Measurements from ENCODE around the gene IQSEC1. TPM values are rescaled to one million over a fixed set of nuclear protein-coding genes. Genes with fewer than 3 reads are reported as not detected.

IQSEC1 gene
- total and polyA plus RNA-seq, 7 experiments from 2014 or later = 21.1 to 163 (median 70.2) TPM

DNA sequence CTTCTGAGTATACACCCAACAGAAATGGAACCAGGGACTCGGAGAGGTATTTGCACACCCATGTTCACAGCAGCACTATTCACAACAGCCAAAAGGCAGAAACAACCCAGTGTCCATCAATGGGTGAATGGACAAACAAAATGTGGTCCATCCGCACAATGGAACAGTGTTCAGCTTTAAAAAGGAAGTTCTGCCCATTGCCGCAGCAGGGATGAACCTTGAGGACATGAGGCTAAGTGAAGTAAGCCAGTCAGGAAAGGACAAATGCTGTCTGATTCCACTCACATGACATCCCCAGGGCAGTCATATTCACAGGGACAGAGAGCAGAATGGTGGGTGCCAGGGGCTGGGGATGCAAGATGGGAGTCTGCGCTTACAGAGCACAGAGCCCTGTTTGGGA is 7.5 kb downstream of the IQSEC1 start:
- H3K36me3 Mint-ChIP-seq = peaks cover 0 to 8% (median 0%) of the 10 kb centered on the region in 5 donors
- intact Hi-C loops (cut with micrococcal nuclease) = no loop called here
- peaks cover 14 to 50% (median 28%) of the 10 kb centered on the region in 7 donors for H3K4me1 Mint-ChIP-seq
- Histone ChIP-seq H3K4me3 (ENCODE audit: low read length) (no peak overlapping the region), H3K27me3 (ENCODE audit: control insufficient read depth in 2 of 2, insufficient read depth in 2 of 2, low read length in 2 of 2) (no peaks in the 10 kb centered on the region), H3K36me3 (ENCODE audit: control insufficient read depth in 2 of 3, insufficient read depth in 3 of 3, low read length in 3 of 3) (no peaks in the 10 kb centered on the region), H3K9me3 (ENCODE audit: control insufficient read depth in 2 of 3, low read length in 3 of 3) (no peaks in the 10 kb centered on the region), H3K4me1 (ENCODE audit: control insufficient read depth in 2 of 2, insufficient read depth in 2 of 2, low read length in 2 of 2) (peaks cover 24 to 25% of the 10 kb centered on the region in 2 donors), H3K27ac (ENCODE audit: low read depth, low read length) (no peak overlapping the region)
- no peaks in the 10 kb centered on the region for H3K9me3 Mint-ChIP-seq
- DNase-seq = no peak
- no peak overlapping the region for H3K4me3 Mint-ChIP-seq
- ChIA-PET CTCF (interaction anchor here (0.6 kb wide), 1 partner anchor 200 kb away, joined by 4 read pairs; no protein-coding TSS in a partner anchor), POLR2A (no interaction called here)
- H3K27me3 Mint-ChIP-seq = no peaks in the 10 kb centered on the region
- ATAC-seq = no peak
- peak overlapping the region in 5 of 9 donors; percentile 9 to 75 (median 69) for H3K27ac Mint-ChIP-seq

DNA sequence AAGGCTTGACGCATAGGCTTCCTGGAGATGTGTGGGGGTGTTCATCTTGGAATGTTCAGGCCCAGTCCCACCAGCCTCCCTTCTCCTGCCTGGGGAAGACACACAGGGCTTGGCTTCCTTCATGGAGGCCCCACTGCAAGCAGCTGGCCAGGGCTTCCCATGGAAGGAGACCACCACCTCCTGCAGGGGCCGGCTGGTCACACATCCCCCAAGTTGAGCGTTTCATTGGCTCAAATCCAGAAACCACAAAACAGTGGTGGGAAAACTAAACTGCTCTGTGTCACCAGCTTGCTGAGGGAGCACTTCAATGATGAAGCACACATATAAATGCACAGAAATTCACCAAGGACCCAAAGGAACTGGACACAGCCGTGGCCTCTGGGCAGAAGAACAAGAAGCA is 8.3 kb downstream of the IQSEC1 start:
- DNase-seq = no peak
- ATAC-seq = no peak
- no peak overlapping the region for H3K27ac ChIP-seq (ENCODE audit: low read depth, low read length)
- Mint-ChIP-seq H3K36me3 (peaks cover 0 to 8% (median 0%) of the 10 kb centered on the region in 5 donors), H3K27me3 (no peaks in the 10 kb centered on the region), H3K4me3 (no peak overlapping the region), H3K4me1 (peaks cover 14 to 42% (median 21%) of the 10 kb centered on the region in 7 donors), H3K27ac (peak overlapping the region in 1 of 9 donors; percentile 38), H3K9me3 (peaks cover 0 to 1% (median 0%) of the 10 kb centered on the region in 11 donors)
- no peaks in the 10 kb centered on the region for H3K36me3 ChIP-seq (ENCODE audit: control insufficient read depth in 2 of 3, insufficient read depth in 3 of 3, low read length in 3 of 3)
- no peak overlapping the region for H3K4me3 ChIP-seq (ENCODE audit: low read length)
- ChIA-PET CTCF (no interaction called here), POLR2A (interaction anchor here (1.1 kb wide), 1 partner anchor 97 kb away, joined by 3 read pairs; no protein-coding TSS in a partner anchor)
- no peaks in the 10 kb centered on the region for H3K9me3 ChIP-seq (ENCODE audit: control insufficient read depth in 2 of 3, low read length in 3 of 3)
- H3K4me1 ChIP-seq (ENCODE audit: control insufficient read depth in 2 of 2, insufficient read depth in 2 of 2, low read length in 2 of 2) = peaks cover 17% of the 10 kb centered on the region in 2 donors
- intact Hi-C loops (cut with micrococcal nuclease) = no loop called here
- no peaks in the 10 kb centered on the region for H3K27me3 ChIP-seq (ENCODE audit: control insufficient read depth in 2 of 2, insufficient read depth in 2 of 2, low read length in 2 of 2)

DNA sequence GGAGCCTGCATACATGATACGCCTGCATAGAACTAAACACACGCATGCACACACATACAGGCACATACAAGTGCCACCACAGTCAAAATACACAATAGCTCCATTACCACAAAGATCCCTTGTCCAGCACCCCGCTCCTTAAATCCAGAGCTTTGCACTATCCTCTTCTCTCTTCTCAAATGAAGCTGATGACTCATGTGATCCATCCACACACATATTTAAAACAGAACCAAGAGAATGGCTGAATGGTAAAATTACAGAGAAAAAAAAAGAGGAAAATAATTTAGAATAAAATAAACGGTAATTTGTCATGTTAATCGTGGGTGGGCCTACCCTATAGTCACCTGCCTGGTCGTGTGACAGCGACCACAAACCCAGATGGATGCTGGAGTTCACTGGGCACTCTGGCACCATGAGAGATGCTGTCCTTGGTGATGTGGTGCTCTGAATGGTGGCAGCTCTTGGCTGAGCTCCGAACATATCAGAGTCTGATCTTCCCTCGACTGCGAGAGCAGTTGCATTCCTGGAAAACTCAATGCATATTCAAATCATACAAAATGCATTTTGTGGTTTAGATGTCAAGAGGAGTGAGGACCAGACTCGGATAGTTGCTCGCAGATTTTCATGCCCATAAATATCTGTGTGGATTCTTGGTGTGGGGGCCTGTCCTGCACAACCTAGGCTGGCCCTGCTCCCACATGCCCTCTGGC is 8.9 kb downstream of the IQSEC1 start:
- DNase-seq = no peak
- Histone ChIP-seq H3K36me3 (ENCODE audit: control insufficient read depth in 2 of 3, insufficient read depth in 3 of 3, low read length in 3 of 3) (no peaks in the 10 kb centered on the region), H3K27me3 (ENCODE audit: control insufficient read depth in 2 of 2, insufficient read depth in 2 of 2, low read length in 2 of 2) (no peaks in the 10 kb centered on the region), H3K9me3 (ENCODE audit: control insufficient read depth in 2 of 3, low read length in 3 of 3) (no peaks in the 10 kb centered on the region), H3K4me3 (ENCODE audit: low read length) (no peak overlapping the region), H3K4me1 (ENCODE audit: control insufficient read depth in 2 of 2, insufficient read depth in 2 of 2, low read length in 2 of 2) (peaks cover 10 to 11% of the 10 kb centered on the region in 2 donors), H3K27ac (ENCODE audit: low read depth, low read length) (no peak overlapping the region)
- Mint-ChIP-seq H3K36me3 (peaks cover 0 to 8% (median 0%) of the 10 kb centered on the region in 5 donors), H3K4me1 (peaks cover 10 to 36% (median 14%) of the 10 kb centered on the region in 7 donors), H3K27me3 (no peaks in the 10 kb centered on the region), H3K27ac (peak overlapping the region in 4 of 9 donors; percentile 3 to 49 (median 24)), H3K9me3 (peaks cover 0 to 2% (median 0%) of the 10 kb centered on the region in 11 donors), H3K4me3 (no peak overlapping the region)
- POLR2A ChIA-PET = interaction anchor here (1.1 kb wide), 1 partner anchor 97 kb away, joined by 3 read pairs; no protein-coding TSS in a partner anchor
- ATAC-seq = no peak
- CTCF ChIA-PET = no interaction called here
- intact Hi-C loops (cut with micrococcal nuclease) = no loop called here

DNA sequence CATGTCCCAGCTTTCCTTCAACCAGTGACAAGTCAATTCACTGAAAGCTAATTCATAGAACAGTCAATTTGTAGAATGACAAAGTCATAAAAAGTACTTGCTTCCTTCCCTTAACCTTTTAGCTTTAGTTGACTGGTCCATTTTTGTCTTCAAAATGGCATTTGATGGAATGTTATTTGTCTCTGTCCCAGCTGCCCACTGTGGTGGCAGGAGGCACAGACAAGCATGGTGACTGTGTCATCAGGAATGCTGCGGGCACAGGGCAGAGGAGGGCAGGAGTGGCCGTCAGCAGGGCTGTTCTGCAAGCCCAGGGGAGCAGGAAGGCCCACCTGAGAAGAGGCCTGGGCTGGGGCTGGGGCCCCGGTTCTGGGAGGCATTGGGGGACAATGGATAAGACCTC is 10.0 kb downstream of the IQSEC1 start:
- intact Hi-C loops (cut with micrococcal nuclease) = no loop called here
- ChIA-PET CTCF (interaction anchor here (0.8 kb wide), 1 partner anchor 29 kb away, joined by 4 read pairs; no protein-coding TSS in a partner anchor), POLR2A (no interaction called here)
- no peak overlapping the region for H3K4me3 ChIP-seq (ENCODE audit: low read length)
- no peaks in the 10 kb centered on the region for H3K9me3 ChIP-seq (ENCODE audit: control insufficient read depth in 2 of 3, low read length in 3 of 3)
- no peaks in the 10 kb centered on the region for H3K27me3 Mint-ChIP-seq
- H3K27me3 ChIP-seq (ENCODE audit: control insufficient read depth in 2 of 2, insufficient read depth in 2 of 2, low read length in 2 of 2) = no peaks in the 10 kb centered on the region
- peaks cover 0 to 2% (median 0%) of the 10 kb centered on the region in 11 donors for H3K9me3 Mint-ChIP-seq
- H3K27ac ChIP-seq (ENCODE audit: low read depth, low read length) = no peak overlapping the region
- H3K27ac Mint-ChIP-seq = peak overlapping the region in 4 of 9 donors; percentile 25 to 88 (median 54)
- peaks cover 0 to 3% (median 0%) of the 10 kb centered on the region in 5 donors for H3K36me3 Mint-ChIP-seq
- no peak overlapping the region for H3K4me3 Mint-ChIP-seq
- no peaks in the 10 kb centered on the region for H3K36me3 ChIP-seq (ENCODE audit: control insufficient read depth in 2 of 3, insufficient read depth in 3 of 3, low read length in 3 of 3)
- H3K4me1 ChIP-seq (ENCODE audit: control insufficient read depth in 2 of 2, insufficient read depth in 2 of 2, low read length in 2 of 2) = no peaks in the 10 kb centered on the region
- peaks cover 0 to 25% (median 5%) of the 10 kb centered on the region in 7 donors for H3K4me1 Mint-ChIP-seq
- no peak for DNase-seq
- ATAC-seq = no peak

DNA sequence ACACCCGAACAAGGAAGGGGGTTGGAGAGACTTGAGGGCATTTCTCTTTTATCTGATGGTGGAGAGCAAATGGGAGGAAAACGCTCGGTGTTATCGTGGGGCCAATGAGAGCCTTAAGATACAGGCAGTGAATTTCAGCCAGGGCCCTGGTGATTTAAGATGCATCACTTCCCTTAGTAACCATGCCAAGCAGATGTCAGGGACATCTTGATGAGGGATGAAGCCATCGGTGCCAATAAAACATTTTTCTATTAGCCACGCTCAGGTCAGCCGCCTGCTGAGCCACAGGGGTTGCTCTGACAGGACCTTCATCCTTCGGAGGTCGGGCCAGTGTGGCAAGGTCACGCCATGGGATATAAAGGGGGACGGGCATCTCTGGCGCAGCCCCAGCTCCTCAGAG is 10.6 kb downstream of the IQSEC1 start:
- intact Hi-C loops (cut with micrococcal nuclease) = no loop called here

DNA sequence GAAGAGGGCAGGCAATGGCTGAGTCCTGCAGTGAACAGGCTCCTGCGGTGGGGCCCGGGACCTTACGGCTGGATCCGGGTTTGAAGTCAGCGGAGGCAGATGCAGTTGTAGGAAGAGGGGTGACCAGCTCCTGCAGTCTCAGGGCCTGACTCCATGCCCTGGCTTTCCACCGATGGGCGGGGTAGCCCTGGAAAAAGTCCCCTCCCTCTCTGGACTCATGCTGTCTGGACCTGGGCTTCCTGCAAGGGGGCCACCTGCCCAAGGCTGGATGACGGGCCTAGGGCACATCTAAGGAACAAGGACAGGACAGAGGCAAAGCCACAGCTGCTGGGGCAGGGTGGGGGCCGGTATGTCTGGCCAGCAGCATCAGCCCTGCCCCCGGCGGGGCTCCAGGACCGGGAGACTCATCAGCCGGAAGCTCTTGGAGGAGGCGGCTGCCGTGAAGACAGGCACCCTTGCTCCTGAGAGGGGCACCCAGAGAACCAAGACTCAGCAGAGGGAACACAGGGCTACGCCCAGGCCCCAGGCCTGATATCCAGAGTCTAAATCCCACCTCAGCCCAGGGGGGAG is 12.8 kb downstream of the IQSEC1 start:
- POLR2A ChIA-PET = no interaction called here
- no peak overlapping the region for H3K27ac Mint-ChIP-seq

More for the DNA sequence above, 10.6 kb downstream of the IQSEC1 start:
- Mint-ChIP-seq H3K4me3 (no peak overlapping the region), H3K36me3 (peaks cover 0 to 3% (median 0%) of the 10 kb centered on the region in 5 donors), H3K4me1 (peaks cover 0 to 22% (median 4%) of the 10 kb centered on the region in 7 donors), H3K27ac (peak overlapping the region in 2 of 9 donors; percentile 8 to 64), H3K27me3 (no peaks in the 10 kb centered on the region), H3K9me3 (peaks cover 0 to 2% (median 0%) of the 10 kb centered on the region in 11 donors)
- Histone ChIP-seq H3K4me3 (ENCODE audit: low read length) (no peak overlapping the region), H3K4me1 (ENCODE audit: control insufficient read depth in 2 of 2, insufficient read depth in 2 of 2, low read length in 2 of 2) (no peaks in the 10 kb centered on the region), H3K27ac (ENCODE audit: low read depth, low read length) (no peak overlapping the region), H3K27me3 (ENCODE audit: control insufficient read depth in 2 of 2, insufficient read depth in 2 of 2, low read length in 2 of 2) (no peaks in the 10 kb centered on the region), H3K36me3 (ENCODE audit: control insufficient read depth in 2 of 3, insufficient read depth in 3 of 3, low read length in 3 of 3) (no peaks in the 10 kb centered on the region), H3K9me3 (ENCODE audit: control insufficient read depth in 2 of 3, low read length in 3 of 3) (no peaks in the 10 kb centered on the region)
- ChIA-PET POLR2A (no interaction called here), CTCF (no interaction called here)
- DNase-seq (no peak), ATAC-seq (no peak)

More for the DNA sequence above, 12.8 kb downstream of the IQSEC1 start:
- ATAC-seq (no peak), DNase-seq (no peak)
- Histone ChIP-seq H3K4me3 (ENCODE audit: low read length) (no peak overlapping the region), H3K4me1 (ENCODE audit: control insufficient read depth in 2 of 2, insufficient read depth in 2 of 2, low read length in 2 of 2) (no peaks in the 10 kb centered on the region), H3K27me3 (ENCODE audit: control insufficient read depth in 2 of 2, insufficient read depth in 2 of 2, low read length in 2 of 2) (no peaks in the 10 kb centered on the region), H3K27ac (ENCODE audit: low read depth, low read length) (no peak overlapping the region), H3K9me3 (ENCODE audit: control insufficient read depth in 2 of 3, low read length in 3 of 3) (no peaks in the 10 kb centered on the region), H3K36me3 (ENCODE audit: control insufficient read depth in 2 of 3, insufficient read depth in 3 of 3, low read length in 3 of 3) (no peaks in the 10 kb centered on the region)
- CTCF ChIA-PET = no interaction called here
- Mint-ChIP-seq H3K4me3 (no peak overlapping the region), H3K36me3 (peaks cover 0 to 3% (median 0%) of the 10 kb centered on the region in 5 donors), H3K4me1 (peaks cover 0 to 8% (median 0%) of the 10 kb centered on the region in 7 donors), H3K27me3 (no peaks in the 10 kb centered on the region), H3K9me3 (peaks cover 0 to 2% (median 0%) of the 10 kb centered on the region in 11 donors)
- intact Hi-C loops (cut with micrococcal nuclease) = no loop called here

Measured in naive thymus-derived CD4-positive, alpha-beta T cell (primary cell).